SK-N-SH (cell line): ENCODE data around the gene MARK3. TPM values are rescaled to one million over a fixed set of nuclear protein-coding genes. Genes with fewer than 3 reads are reported as not detected.

Experiments
- CTCF ChIA-PET: fragments of 300-600, 350-600 bp; formaldehyde crosslinking; extraction: SDS; loops from one replicate; lab custom pipeline; 2021; lab: Yijun Ruan, JAX
- POLR2A ChIA-PET: fragments of 350-600 bp; sonication (Branson Sonifier 250); formaldehyde crosslinking; extraction: SDS; loops from one replicate; lab custom pipeline; 2020; ENCODE audit warnings: antibody characterized with exemption, inconsistent platforms; lab: Yijun Ruan, JAX
- DNase-seq: peaks from one replicate; pipeline ENCODE4 v3.0.0; 2012
- H2AFZ ChIP-seq: fragments of 200-600 bp; sonication (generic); 2 replicates; pipeline ENCODE4 v1.8.1; 2016; ENCODE audit warnings: antibody characterized with exemption, mild to moderate bottlenecking, low read depth
- H3F3A ChIP-seq: fragments of 200-600 bp; sonication (generic); replicated peaks from 2 replicates; pipeline ENCODE3; 2016; ENCODE audit warnings: antibody characterized with exemption, mild to moderate bottlenecking; ENCODE audit not compliant: insufficient read depth
- H3K27ac ChIP-seq, 2 experiments: fragments of 200-500 bp in 1 of 2; fragments of 200-600 bp in 1 of 2; sonication (Bioruptor generic) in 1 of 2; sonication (generic), shearing (Covaris generic) in 1 of 2; 2 replicates each; pipeline versions ENCODE4 v1.5.1 to v1.6.1; 2014 to 2016; ENCODE audit warnings: low read depth in 2 of 2, inconsistent platforms in 1 of 2, low read length in 1 of 2, mild to moderate bottlenecking in 1 of 2, mixed read lengths in 1 of 2
- H3K27me3 ChIP-seq: fragments of 200-600 bp; sonication (generic), shearing (Covaris generic); 2 replicates; pipeline ENCODE4 v1.6.1; 2016; ENCODE audit warnings: mixed run types; ENCODE audit not compliant: insufficient read depth
- H3K36me3 ChIP-seq, 2 experiments: fragments of 200-500 bp in 1 of 2; fragments of 200-600 bp in 1 of 2; sonication (Bioruptor generic) in 1 of 2; sonication (generic) in 1 of 2; replicated peaks in 1 of 2; 2 replicates each; pipeline versions ENCODE3 to v1.5.1; 2014 to 2016; ENCODE audit warnings: low read length in 1 of 2, mild to moderate bottlenecking in 1 of 2; ENCODE audit not compliant: insufficient read depth in 2 of 2, control insufficient read depth in 1 of 2
- H3K4me1 ChIP-seq, 2 experiments: fragments of 200-500 bp in 1 of 2; fragments of 200-600 bp in 1 of 2; sonication (Bioruptor generic) in 1 of 2; sonication (generic), shearing (Covaris generic) in 1 of 2; 2 replicates each; pipeline versions ENCODE4 v1.5.1 to v1.6.1; 2014 to 2016; ENCODE audit warnings: low read depth in 1 of 2, low read length in 1 of 2, mixed run types in 1 of 2; ENCODE audit not compliant: insufficient read depth in 2 of 2, control insufficient read depth in 1 of 2
- H3K4me2 ChIP-seq: fragments of 200-600 bp; sonication (generic), shearing (Covaris generic); 2 replicates; pipeline ENCODE4 v1.6.1; 2017; ENCODE audit warnings: mixed run types
- H3K4me3 ChIP-seq, 2 experiments: fragments of 200-500 bp in 1 of 2; fragments of 200-600 bp in 1 of 2; sonication (Bioruptor generic) in 1 of 2; sonication (generic), shearing (Covaris generic) in 1 of 2; 2 replicates each; pipeline versions ENCODE4 v1.5.1 to v1.8.1; 2014 to 2016; ENCODE audit warnings: low read depth in 2 of 2, inconsistent platforms in 1 of 2, low read length in 1 of 2, mild to moderate bottlenecking in 1 of 2, mixed read lengths in 1 of 2, moderate library complexity in 1 of 2
- H3K79me2 ChIP-seq: fragments of 200-600 bp; sonication (generic); 2 replicates; pipeline ENCODE4 v1.8.1; 2017; ENCODE audit warnings: mild to moderate bottlenecking; ENCODE audit not compliant: insufficient read depth
- H3K9ac ChIP-seq: fragments of 200-600 bp; sonication (generic); 2 replicates; pipeline ENCODE4 v1.6.1; 2017; ENCODE audit warnings: mixed run types
- H3K9me2 ChIP-seq: fragments of 200-600 bp; sonication (generic); 2 replicates; pipeline ENCODE4 v1.6.1; 2017; ENCODE audit warnings: mixed run types
- H3K9me3 ChIP-seq: fragments of 200-600 bp; sonication (generic); 2 replicates; pipeline ENCODE4 v1.6.1; 2017; ENCODE audit warnings: mixed run types, mild to moderate bottlenecking, moderate library complexity
- H4K20me1 ChIP-seq: fragments of 200-600 bp; sonication (generic); 2 replicates; pipeline ENCODE4 v1.6.1; 2017; ENCODE audit warnings: mild to moderate bottlenecking, mixed run types; ENCODE audit not compliant: insufficient read depth
- ELF1 ChIP-seq: IDR thresholded peaks from 2 replicates; pipeline ENCODE4 v1.4.0; 2012
- FOSL2 ChIP-seq: IDR thresholded peaks from 2 replicates; pipeline ENCODE4 v1.4.0; 2012; ENCODE audit warnings: low read depth, mild to moderate bottlenecking, moderate library complexity, borderline replicate concordance
- MAX ChIP-seq: IDR thresholded peaks from 2 replicates; pipeline ENCODE4 v1.4.0; 2012; ENCODE audit warnings: low read depth
- MXI1 ChIP-seq: IDR thresholded peaks from 2 replicates; pipeline ENCODE4 v1.6.1; 2012; ENCODE audit warnings: mild to moderate bottlenecking, low read depth, low read length, improper control_type of control experiment
- NRF1 ChIP-seq: IDR thresholded peaks from 2 replicates; pipeline ENCODE4 v1.6.1; 2012; ENCODE audit warnings: low read depth, mild to moderate bottlenecking, low read length
- PBX3 ChIP-seq: IDR thresholded peaks from 2 replicates; pipeline ENCODE4; 2012
- POLR2AphosphoS5 ChIP-seq: IDR thresholded peaks from 2 replicates; pipeline ENCODE4 v1.6.1; 2012; ENCODE audit warnings: low read depth, low read length
- RCOR1 ChIP-seq: fragments of 150-350 bp; IDR thresholded peaks from 2 replicates; pipeline ENCODE4 v1.6.1; 2017; ENCODE audit warnings: antibody characterized with exemption, low read length
- RXRA ChIP-seq: IDR thresholded peaks from 2 replicates; pipeline ENCODE4 v1.4.0; 2012; ENCODE audit warnings: low read depth, mild to moderate bottlenecking, borderline replicate concordance
- SIN3A ChIP-seq: IDR thresholded peaks from 2 replicates; pipeline ENCODE4 v1.6.1; 2012; ENCODE audit warnings: low read depth, mild to moderate bottlenecking, low read length, moderate library complexity, borderline replicate concordance
- TAF1 ChIP-seq: IDR thresholded peaks from 2 replicates; pipeline ENCODE4 v1.6.1; 2012; ENCODE audit warnings: low read depth, mild to moderate bottlenecking, low read length, moderate library complexity, borderline replicate concordance
- TCF12 ChIP-seq: IDR thresholded peaks from 2 replicates; pipeline ENCODE4 v1.4.0; 2012
- YY1 ChIP-seq: IDR thresholded peaks from 2 replicates; pipeline ENCODE4 v1.4.0; 2012; ENCODE audit warnings: low read depth, mild to moderate bottlenecking
- WGBS: methylation state at CpG from one replicate; pipeline ENCODE4 v1.1.6; 2017; ENCODE audit warnings: low lambda C conversion rate; 5-methylcytosine and 5-hydroxymethylcytosine counted together
- polyA plus RNA-seq, 3 experiments: library from polyadenylated mRNA; depleted of rRNA; stranded (reverse); fragments of >200 nt; gene quantifications; 2 replicates each; pipeline ENCODE4 v1.2.3, GENCODE V29; 2012
- TF ChIP-seq, protein P1 (sequence below): IDR thresholded peaks from 2 replicates; pipeline ENCODE4 v1.6.1; 2012; ENCODE audit warnings: mild to moderate bottlenecking, low read depth, low read length, moderate library complexity

The MARK3 gene
- polyA plus RNA-seq, 1 of the 3 experiments (the other 2 are of a cell fraction) = 73.4 TPM

DNA sequence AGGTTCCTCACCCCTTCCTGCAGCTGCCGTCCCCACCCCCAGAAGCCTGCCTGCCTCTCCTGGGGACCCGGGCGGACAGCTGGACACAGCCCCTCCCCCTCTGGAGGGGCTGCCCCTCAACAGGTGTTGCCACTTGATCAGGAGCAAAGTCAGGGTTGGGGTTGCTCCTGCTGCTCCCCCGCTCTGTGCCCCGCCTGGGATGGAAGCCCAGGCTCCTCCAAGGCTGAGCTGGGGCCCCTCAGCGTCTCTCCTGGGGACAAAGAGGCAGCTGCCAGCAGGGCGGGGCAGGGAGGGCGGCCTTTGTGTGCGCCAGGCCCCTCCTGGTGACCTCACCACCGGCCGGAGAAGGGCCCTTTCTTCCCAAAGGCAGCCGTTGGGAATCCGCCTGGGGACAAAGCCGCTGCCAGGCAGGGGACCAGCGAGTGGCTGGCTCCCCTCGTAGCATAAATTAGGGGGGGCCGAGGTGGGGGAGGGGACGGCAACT lies 157.4 kb downstream of the MARK3 start:
- peaks cover 16 to 47% of the 10 kb centered on the region in 2 experiments; a peak in 3 of 4 replicates for H3K4me1 ChIP-seq
- H4K20me1 ChIP-seq = peaks cover 16% of the 10 kb centered on the region
- CTCF ChIA-PET = interaction anchor here (1.2 to 6.5 kb wide), 5 partner anchors 13 to 152 kb away, joined by 3 to 72 read pairs (median 6); partner anchors contain the start of gene CKB
- no peak overlapping the region for H2AFZ ChIP-seq
- WGBS = 71% methylated on average over 12 of the region's 18 CpGs
- H3K4me3 ChIP-seq = no peak overlapping the region
- TF ChIP-seq TAF1 = no peak
- TF ChIP-seq, all 33 proteins: peak for 0
- peaks cover 13% of the 10 kb centered on the region for H3F3A ChIP-seq
- H3K9me3 ChIP-seq = no peaks in the 10 kb centered on the region
- H3K79me2 ChIP-seq = no peaks in the 10 kb centered on the region
- H3K9me2 ChIP-seq = no peaks in the 10 kb centered on the region
- H3K9ac ChIP-seq = no peak overlapping the region
- no peak overlapping the region for H3K4me2 ChIP-seq
- H3K27ac ChIP-seq = no peak overlapping the region; a peak in 1 of 4 replicates
- POLR2A ChIA-PET = interaction anchor here (1.2 to 3.9 kb wide), 3 partner anchors 11 to 20 kb away, joined by 4 to 19 read pairs (median 6); partner anchors contain the start of genes CKB and TRMT61A
- H3K36me3 ChIP-seq = no peaks in the 10 kb centered on the region
- no peaks in the 10 kb centered on the region for H3K27me3 ChIP-seq
- DNase-seq = peak; percentile 67

DNA sequence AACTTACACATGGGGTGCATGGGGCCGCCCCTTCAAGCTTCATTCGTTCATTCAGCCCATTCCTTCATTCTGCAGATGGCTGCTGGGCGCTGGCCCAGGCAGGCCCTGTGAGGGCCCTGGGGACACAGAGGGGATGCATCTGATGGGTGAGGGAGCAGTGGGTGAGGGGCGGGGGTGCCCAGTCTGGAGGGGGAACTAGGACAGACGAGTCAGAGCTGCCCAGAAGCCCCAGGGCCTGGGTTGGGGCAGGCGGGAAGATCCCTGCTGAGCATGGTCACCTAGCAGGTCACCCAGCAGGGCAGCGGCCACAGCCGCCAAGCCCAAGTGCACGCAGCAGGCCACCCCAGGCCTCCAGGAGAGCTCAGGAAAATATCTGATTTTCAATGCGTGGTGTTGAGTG lies 157.9 kb downstream of the MARK3 start:
- H3K4me1 ChIP-seq = peaks cover 16 to 47% of the 10 kb centered on the region in 2 experiments; a peak in 3 of 4 replicates
- 85% methylated on average over 6 of the region's 10 CpGs for WGBS
- no peak overlapping the region for H3K4me2 ChIP-seq
- H3K9me2 ChIP-seq = no peaks in the 10 kb centered on the region
- H3K9ac ChIP-seq = no peak overlapping the region
- H4K20me1 ChIP-seq = peaks cover 17% of the 10 kb centered on the region
- H3K36me3 ChIP-seq = no peaks in the 10 kb centered on the region
- H2AFZ ChIP-seq = no peak overlapping the region
- no peaks in the 10 kb centered on the region for H3K79me2 ChIP-seq
- H3K4me3 ChIP-seq = no peak overlapping the region
- TF ChIP-seq SIN3A = no peak
- H3K27me3 ChIP-seq = no peaks in the 10 kb centered on the region
- POLR2A ChIA-PET = interaction anchor here (1.2 to 3.9 kb wide), 3 partner anchors 11 to 21 kb away, joined by 4 to 19 read pairs (median 6); partner anchors contain the start of genes CKB and TRMT61A
- no peaks in the 10 kb centered on the region for H3K9me3 ChIP-seq
- peak; percentile 45 for DNase-seq
- H3K27ac ChIP-seq = no peak overlapping the region; a peak in 1 of 4 replicates
- CTCF ChIA-PET = interaction anchor here (1.2 to 6.5 kb wide), 5 partner anchors 13 to 152 kb away, joined by 3 to 72 read pairs (median 6); partner anchors contain the start of gene CKB
- peaks cover 13% of the 10 kb centered on the region for H3F3A ChIP-seq

- Histone ChIP-seq H2AFZ (no peak overlapping the region), H4K20me1 (peaks cover 17% of the 10 kb centered on the region), H3F3A (peaks cover 13% of the 10 kb centered on the region), H3K4me2 (no peak overlapping the region), H3K36me3 (no peaks in the 10 kb centered on the region), H3K9me3 (no peaks in the 10 kb centered on the region), H3K79me2 (no peaks in the 10 kb centered on the region), H3K4me1 (peaks cover 16 to 40% of the 10 kb centered on the region in 2 experiments; a peak in 3 of 4 replicates), H3K27me3 (no peaks in the 10 kb centered on the region), H3K27ac (no peak overlapping the region; a peak in 1 of 4 replicates), H3K9me2 (no peaks in the 10 kb centered on the region), H3K4me3 (no peak overlapping the region), H3K9ac (no peak overlapping the region)
- WGBS = 93% methylated on average over 5 of the region's 19 CpGs
- ChIA-PET POLR2A (interaction anchor here (1.2 to 3.9 kb wide), 3 partner anchors 12 to 22 kb away, joined by 4 to 19 read pairs (median 6); partner anchors contain the start of genes CKB and TRMT61A), CTCF (interaction anchor here (1.0 to 11.6 kb wide), 6 partner anchors 10 to 153 kb away, joined by 3 to 120 read pairs (median 5); partner anchors contain the start of gene CKB)
- TF ChIP-seq PBX3 (no peak), MXI1 (no peak), MAX (no peak), TCF12 (no peak), YY1 (no peak), ELF1 (no peak), FOSL2 (no peak), NRF1 (no peak), RXRA (no peak), RCOR1 (no peak), POLR2AphosphoS5 (no peak)
- TF ChIP-seq, protein P1, sequence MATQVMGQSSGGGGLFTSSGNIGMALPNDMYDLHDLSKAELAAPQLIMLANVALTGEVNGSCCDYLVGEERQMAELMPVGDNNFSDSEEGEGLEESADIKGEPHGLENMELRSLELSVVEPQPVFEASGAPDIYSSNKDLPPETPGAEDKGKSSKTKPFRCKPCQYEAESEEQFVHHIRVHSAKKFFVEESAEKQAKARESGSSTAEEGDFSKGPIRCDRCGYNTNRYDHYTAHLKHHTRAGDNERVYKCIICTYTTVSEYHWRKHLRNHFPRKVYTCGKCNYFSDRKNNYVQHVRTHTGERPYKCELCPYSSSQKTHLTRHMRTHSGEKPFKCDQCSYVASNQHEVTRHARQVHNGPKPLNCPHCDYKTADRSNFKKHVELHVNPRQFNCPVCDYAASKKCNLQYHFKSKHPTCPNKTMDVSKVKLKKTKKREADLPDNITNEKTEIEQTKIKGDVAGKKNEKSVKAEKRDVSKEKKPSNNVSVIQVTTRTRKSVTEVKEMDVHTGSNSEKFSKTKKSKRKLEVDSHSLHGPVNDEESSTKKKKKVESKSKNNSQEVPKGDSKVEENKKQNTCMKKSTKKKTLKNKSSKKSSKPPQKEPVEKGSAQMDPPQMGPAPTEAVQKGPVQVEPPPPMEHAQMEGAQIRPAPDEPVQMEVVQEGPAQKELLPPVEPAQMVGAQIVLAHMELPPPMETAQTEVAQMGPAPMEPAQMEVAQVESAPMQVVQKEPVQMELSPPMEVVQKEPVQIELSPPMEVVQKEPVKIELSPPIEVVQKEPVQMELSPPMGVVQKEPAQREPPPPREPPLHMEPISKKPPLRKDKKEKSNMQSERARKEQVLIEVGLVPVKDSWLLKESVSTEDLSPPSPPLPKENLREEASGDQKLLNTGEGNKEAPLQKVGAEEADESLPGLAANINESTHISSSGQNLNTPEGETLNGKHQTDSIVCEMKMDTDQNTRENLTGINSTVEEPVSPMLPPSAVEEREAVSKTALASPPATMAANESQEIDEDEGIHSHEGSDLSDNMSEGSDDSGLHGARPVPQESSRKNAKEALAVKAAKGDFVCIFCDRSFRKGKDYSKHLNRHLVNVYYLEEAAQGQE = no peak
- DNase-seq = peak; percentile 35
Observed at GRCh38 chr14:103543721-103544387, 158.6 kb downstream of the MARK3 start.
